ENCODE data around the gene SLC25A23. TPM values are rescaled to one million over a fixed set of nuclear protein-coding genes. Genes with fewer than 3 reads are reported as not detected.

The SLC25A23 gene
- total and polyA plus RNA-seq, 12 donors: 53.4 to 126 (median 94.6) TPM

- 91% methylated on average over 19 of the region's 19 CpGs for WGBS, 2 donors
- no peak for TF ChIP-seq CTCF (IDR thresholded peaks at IDR 0.05)
- ATAC-seq (no peak), DNase-seq (no peak)
- Histone ChIP-seq H3K9me3 (no peaks in the 10 kb centered on the region), H3K4me3 (no peak overlapping the region), H3K27me3 (no peaks in the 10 kb centered on the region), H3K4me1 (peaks cover 10 to 45% (median 18%) of the 10 kb centered on the region in 9 donors), H3K36me3 (peaks cover 10 to 89% (median 63%) of the 10 kb centered on the region in 9 donors), H3K27ac (no peak overlapping the region)
- intact Hi-C loops (cut with DNase I): loop anchor here in 1 of 10 donors (10.0 kb wide), 1 partner anchor 194 kb away; no protein-coding TSS in a partner anchor
These were observed 41.0 kb downstream of the SLC25A23 start for GRCh38 chr19:6418562-6418932.

GRCh38 chr19:6417713-6418561 is 41.7 kb downstream of the SLC25A23 start:
- H3K4me1 ChIP-seq: peaks cover 4 to 44% (median 13%) of the 10 kb centered on the region in 9 donors
- WGBS, 2 donors: 71 to 77% methylated on average over 33 of the region's 33 CpGs
- no peak for DNase-seq
- no peak overlapping the region for H3K4me3 ChIP-seq
- no peaks in the 10 kb centered on the region for H3K27me3 ChIP-seq
- intact Hi-C loops (cut with DNase I): loop anchor here in 1 of 10 donors (10.0 kb wide), 1 partner anchor 193 kb away; no protein-coding TSS in a partner anchor
- no peaks in the 10 kb centered on the region for H3K9me3 ChIP-seq
- no peak overlapping the region for H3K27ac ChIP-seq
- peak in 6 of 8 donors; percentile 37 to 67 (median 56) for ATAC-seq
- TF ChIP-seq CTCF (IDR thresholded peaks at IDR 0.05): peak in 8 of 9 donors; percentile 22 to 58 (median 46)
- H3K36me3 ChIP-seq: peaks cover 10 to 94% (median 63%) of the 10 kb centered on the region in 9 donors

- ATAC-seq: peak in 1 of 8 donors; percentile 13
- Histone ChIP-seq H3K9me3 (no peaks in the 10 kb centered on the region), H3K27me3 (no peaks in the 10 kb centered on the region), H3K4me1 (peaks cover 0 to 42% (median 5%) of the 10 kb centered on the region in 9 donors), H3K4me3 (no peak overlapping the region), H3K36me3 (peaks cover 10 to 88% (median 63%) of the 10 kb centered on the region in 9 donors), H3K27ac (no peak overlapping the region)
- no peak for DNase-seq
- TF ChIP-seq CTCF (IDR thresholded peaks at IDR 0.05): no peak
- WGBS, 2 donors: 93 to 94% methylated on average over 29 of the region's 29 CpGs
- intact Hi-C loops (cut with DNase I): loop anchor here in 1 of 10 donors (10.0 kb wide), 1 partner anchor 192 kb away; no protein-coding TSS in a partner anchor
These were observed 42.8 kb downstream of the SLC25A23 start for GRCh38 chr19:6416658-6417405.

- no peak for ATAC-seq
- Histone ChIP-seq H3K27ac (no peak overlapping the region), H3K9me3 (no peaks in the 10 kb centered on the region), H3K4me1 (peaks cover 0 to 33% (median 0%) of the 10 kb centered on the region in 9 donors), H3K4me3 (no peak overlapping the region), H3K36me3 (peaks cover 10 to 76% (median 63%) of the 10 kb centered on the region in 9 donors), H3K27me3 (no peaks in the 10 kb centered on the region)
- no peak for DNase-seq
- TF ChIP-seq CTCF (IDR thresholded peaks at IDR 0.05): no peak
- intact Hi-C loops (cut with DNase I): loop anchor here in 1 of 10 donors (10.0 kb wide), 1 partner anchor 191 kb away; no protein-coding TSS in a partner anchor
- 94% methylated on average over 32 of the region's 32 CpGs for WGBS, 2 donors
These were observed 43.9 kb downstream of the SLC25A23 start for GRCh38 chr19:6415591-6416190.

All from heart right ventricle (tissue), 16 donors.